ENCODE results near the gene WDR45B.

GRCh38 chr17:82658331-82658730, 10.1 kb upstream of the WDR45B start:
- TF ChIP-seq CTCF (IDR thresholded peaks at IDR 0.05; ENCODE audit: low read depth, low read length, poor library complexity, severe bottlenecking): no peak
- no peak for TF ChIP-seq EZH2phosphoT487 (IDR thresholded peaks at IDR 0.05; ENCODE audit: borderline replicate concordance, low read length)

Data from DOHH2 (cell line).